Uterus (tissue), 2 donors: ENCODE measurements around the gene AGL.

Experiments
- CTCF ChIP-seq, 4 experiments: fragments of 200-600 bp in 2 of 4; fragments of 450-650 bp in 2 of 4; sonication (generic) in 2 of 4; IDR thresholded peaks; one replicate each; pipeline ENCODE4 v1.5.1; 2016 to 2019; ENCODE audit warnings: antibody characterized with exemption in 4 of 4, mild to moderate bottlenecking in 2 of 4, moderate library complexity in 1 of 4
- POLR2A ChIP-seq, 2 donors: fragments of 450-650 bp; IDR thresholded peaks; one replicate each; pipeline ENCODE4 v1.6.1; 2016; ENCODE audit warnings: antibody characterized with exemption in 2 of 2, mild to moderate bottlenecking in 1 of 2, moderate library complexity in 1 of 2

GRCh38 chr1:99869723-99870122, 19.6 kb downstream of the AGL start:
- TF ChIP-seq CTCF (IDR thresholded peaks at IDR 0.05) = no peak
- no peak for TF ChIP-seq POLR2A (IDR thresholded peaks at IDR 0.05)
